Coronary artery (tissue), 2 donors: Measurements from ENCODE around the gene NOS1.

Source experiments
- DNase-seq: peaks from one replicate; pipeline ENCODE4 v3.0.0-alpha.2; 2017; ENCODE audit warnings: low spot score
- H3K27ac ChIP-seq, 2 donors: fragments of 200-600 bp; sonication (generic); one replicate each; pipeline ENCODE4 v1.5.1; 2016 to 2019
- H3K4me3 ChIP-seq: fragments of 200-600 bp; sonication (generic); 2 replicates; pipeline ENCODE4 v1.5.1; 2016; ENCODE audit warnings: mild to moderate bottlenecking, moderate library complexity
- TF ChIP-seq, protein P1 (sequence below): fragments of 200-600 bp; sonication (generic); IDR thresholded peaks from one replicate; pipeline ENCODE4 v1.5.1; 2019; ENCODE audit warnings: antibody characterized with exemption

NOS1 gene

DNA sequence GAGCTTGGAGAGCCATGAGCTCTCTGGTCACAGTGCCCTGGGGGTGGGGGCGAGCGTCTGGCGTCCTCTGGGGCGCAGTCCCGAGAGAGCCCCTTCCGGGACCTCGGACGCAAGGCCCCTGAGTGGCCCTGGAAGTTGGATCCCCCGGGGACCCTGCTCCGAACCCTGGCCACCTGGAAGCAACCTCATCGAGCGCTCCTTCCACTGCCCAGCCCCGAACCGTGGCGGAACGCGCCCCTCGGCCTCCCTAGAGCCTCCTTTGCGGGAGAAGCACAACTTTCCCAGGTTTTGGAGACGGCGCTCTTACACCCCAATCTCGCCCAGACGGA, 1.2 kb downstream of the NOS1 start:
- no peak overlapping the region for H3K4me3 ChIP-seq
- H3K27ac ChIP-seq: no peak overlapping the region
- TF ChIP-seq, protein P1, sequence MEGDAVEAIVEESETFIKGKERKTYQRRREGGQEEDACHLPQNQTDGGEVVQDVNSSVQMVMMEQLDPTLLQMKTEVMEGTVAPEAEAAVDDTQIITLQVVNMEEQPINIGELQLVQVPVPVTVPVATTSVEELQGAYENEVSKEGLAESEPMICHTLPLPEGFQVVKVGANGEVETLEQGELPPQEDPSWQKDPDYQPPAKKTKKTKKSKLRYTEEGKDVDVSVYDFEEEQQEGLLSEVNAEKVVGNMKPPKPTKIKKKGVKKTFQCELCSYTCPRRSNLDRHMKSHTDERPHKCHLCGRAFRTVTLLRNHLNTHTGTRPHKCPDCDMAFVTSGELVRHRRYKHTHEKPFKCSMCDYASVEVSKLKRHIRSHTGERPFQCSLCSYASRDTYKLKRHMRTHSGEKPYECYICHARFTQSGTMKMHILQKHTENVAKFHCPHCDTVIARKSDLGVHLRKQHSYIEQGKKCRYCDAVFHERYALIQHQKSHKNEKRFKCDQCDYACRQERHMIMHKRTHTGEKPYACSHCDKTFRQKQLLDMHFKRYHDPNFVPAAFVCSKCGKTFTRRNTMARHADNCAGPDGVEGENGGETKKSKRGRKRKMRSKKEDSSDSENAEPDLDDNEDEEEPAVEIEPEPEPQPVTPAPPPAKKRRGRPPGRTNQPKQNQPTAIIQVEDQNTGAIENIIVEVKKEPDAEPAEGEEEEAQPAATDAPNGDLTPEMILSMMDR: no peak
- no peak for DNase-seq

DNA sequence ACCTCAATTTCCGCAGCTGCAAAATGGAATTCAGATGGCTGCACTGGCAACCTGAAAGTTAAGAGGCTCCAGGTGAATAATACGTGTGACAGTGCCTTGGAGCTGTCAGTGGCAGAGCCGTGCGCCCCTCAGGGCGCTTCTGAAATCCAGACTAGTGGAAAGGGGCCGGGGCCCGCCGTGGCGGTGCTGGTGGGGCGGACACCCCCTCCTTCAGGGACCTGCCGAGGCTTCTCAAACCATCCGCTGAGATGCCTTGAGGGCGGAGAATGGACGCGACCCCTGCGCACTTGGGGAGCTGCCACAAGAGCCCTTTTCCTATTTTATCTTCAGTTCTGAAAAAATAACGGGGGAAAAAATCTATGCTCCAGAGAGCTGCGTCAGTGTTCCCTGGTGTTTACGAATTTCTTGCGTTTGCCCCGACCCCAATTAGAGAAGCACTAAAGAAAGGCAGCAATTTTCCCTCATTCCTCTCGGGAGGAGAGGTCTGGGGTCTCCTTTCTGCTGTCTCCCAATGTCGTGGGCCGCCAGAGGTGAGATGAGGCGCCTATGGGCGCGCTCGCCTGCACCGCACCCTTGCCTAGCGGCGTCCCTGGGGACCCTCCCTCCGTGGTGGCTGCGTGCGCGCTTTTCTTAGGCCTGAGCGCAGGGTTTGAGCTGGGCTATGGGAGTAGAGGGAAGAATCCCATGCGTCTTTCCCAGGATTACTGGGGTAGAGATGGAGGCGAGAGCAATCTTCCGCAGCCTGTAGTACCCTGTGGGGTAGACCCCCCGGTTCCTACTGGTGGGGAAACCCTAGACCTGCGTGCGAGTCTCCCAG, 2.2 kb downstream of the NOS1 start:
- no peak for DNase-seq

DNA sequence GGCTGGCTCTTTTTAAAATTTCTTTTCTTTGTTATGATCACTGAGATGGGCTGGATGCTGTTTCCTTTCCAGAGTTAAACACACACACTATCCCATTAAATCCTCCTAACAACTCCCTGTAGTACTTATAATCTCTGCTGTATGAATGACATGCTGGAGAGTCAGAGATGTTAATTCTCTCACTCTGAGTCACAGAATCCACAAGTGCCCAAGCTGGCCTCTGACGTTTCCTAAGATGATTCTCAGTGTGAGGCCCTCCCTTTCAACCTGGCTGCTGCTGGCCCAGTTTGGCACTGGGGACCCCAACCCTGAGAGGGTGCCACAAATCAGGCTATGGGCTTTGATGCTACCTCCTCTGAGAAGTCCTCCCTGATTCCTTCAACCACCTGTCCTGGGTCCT, 5.4 kb downstream of the NOS1 start:
- DNase-seq: no peak
- Histone ChIP-seq H3K27ac (no peak overlapping the region), H3K4me3 (no peak overlapping the region)
- TF ChIP-seq, protein P1: no peak

More for the DNA sequence above, 2.2 kb downstream of the NOS1 start:
- TF ChIP-seq, protein P1: no peak
- no peak overlapping the region for H3K4me3 ChIP-seq
- H3K27ac ChIP-seq: no peak overlapping the region

- Histone ChIP-seq H3K27ac (no peak overlapping the region), H3K4me3 (no peak overlapping the region)
- TF ChIP-seq, protein P1: no peak
- DNase-seq: no peak
These were observed 8.5 kb downstream of the NOS1 start for GRCh38 chr12:117352883-117353282.

DNA sequence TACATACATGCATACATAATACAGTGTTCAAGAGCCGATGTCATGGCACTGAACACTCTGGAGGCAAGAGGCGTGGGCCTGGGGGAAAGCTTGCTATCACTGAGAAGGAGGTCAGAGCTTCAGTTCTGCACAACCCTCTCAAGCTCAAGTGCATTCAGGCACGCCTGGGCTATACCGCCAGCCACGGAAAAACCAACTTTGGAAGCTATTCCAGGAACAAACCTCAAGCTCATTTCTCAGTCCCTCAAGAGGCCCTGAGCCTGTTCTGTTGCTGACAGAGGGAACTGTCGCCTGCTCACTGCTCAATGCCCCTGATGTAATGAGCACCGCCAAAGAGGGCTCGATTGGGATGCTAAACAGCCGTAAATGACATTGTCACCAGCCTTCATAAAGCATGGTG, 9.2 kb downstream of the NOS1 start:
- no peak overlapping the region for H3K27ac ChIP-seq
- DNase-seq: no peak
- TF ChIP-seq, protein P1: no peak
- no peak overlapping the region for H3K4me3 ChIP-seq

GRCh38 chr12:117350140-117350539, 11.3 kb downstream of the NOS1 start:
- H3K4me3 ChIP-seq: no peak overlapping the region
- TF ChIP-seq, protein P1: no peak
- no peak for DNase-seq
- no peak overlapping the region for H3K27ac ChIP-seq

- Histone ChIP-seq H3K27ac (no peak overlapping the region), H3K4me3 (no peak overlapping the region)
- no peak for DNase-seq
- TF ChIP-seq, protein P1: no peak
These were observed 13.8 kb downstream of the NOS1 start for GRCh38 chr12:117347588-117347987.
